ENCODE data around the gene RGS7.

RGS7 gene

GRCh38 chr1:241311056-241311746, 45.8 kb downstream of the RGS7 start:
- TF ChIP-seq MYC (IDR thresholded peaks at IDR 0.05; ENCODE audit: low read depth, low read length): no peak
- peak; percentile 9 for TF ChIP-seq CTCF (IDR thresholded peaks at IDR 0.05; ENCODE audit: low read depth, low read length)
- no peak for TF ChIP-seq MAX (IDR thresholded peaks at IDR 0.05; ENCODE audit: low read depth, low read length)
- no peak for TF ChIP-seq POLR2A (IDR thresholded peaks at IDR 0.05; ENCODE audit: extremely low read depth, insufficient read length)
- peak; percentile 46 for DNase-seq (ENCODE audit: low read depth)
- no peak overlapping the region for H3K4me3 ChIP-seq (ENCODE audit: low read depth, low read length)

GRCh38 chr1:241310451-241310850, 46.6 kb downstream of the RGS7 start:
- peak; percentile 66 for DNase-seq (ENCODE audit: low read depth)
- no peak overlapping the region for H3K4me3 ChIP-seq (ENCODE audit: low read depth, low read length)
- TF ChIP-seq MYC (IDR thresholded peaks at IDR 0.05; ENCODE audit: low read depth, low read length) (no peak), CTCF (IDR thresholded peaks at IDR 0.05; ENCODE audit: low read depth, low read length) (no peak), MAX (IDR thresholded peaks at IDR 0.05; ENCODE audit: low read depth, low read length) (no peak), POLR2A (IDR thresholded peaks at IDR 0.05; ENCODE audit: extremely low read depth, insufficient read length) (no peak)

GRCh38 chr1:241309651-241310050, 47.4 kb downstream of the RGS7 start:
- H3K4me3 ChIP-seq (ENCODE audit: low read depth, low read length): no peak overlapping the region
- DNase-seq (ENCODE audit: low read depth): no peak
- TF ChIP-seq MAX (IDR thresholded peaks at IDR 0.05; ENCODE audit: low read depth, low read length) (no peak), MYC (IDR thresholded peaks at IDR 0.05; ENCODE audit: low read depth, low read length) (no peak), POLR2A (IDR thresholded peaks at IDR 0.05; ENCODE audit: extremely low read depth, insufficient read length) (no peak), CTCF (IDR thresholded peaks at IDR 0.05; ENCODE audit: low read depth, low read length) (no peak)

- TF ChIP-seq MAX (IDR thresholded peaks at IDR 0.05; ENCODE audit: low read depth, low read length) (no peak), CTCF (IDR thresholded peaks at IDR 0.05; ENCODE audit: low read depth, low read length) (no peak), POLR2A (IDR thresholded peaks at IDR 0.05; ENCODE audit: extremely low read depth, insufficient read length) (no peak), MYC (IDR thresholded peaks at IDR 0.05; ENCODE audit: low read depth, low read length) (no peak)
- DNase-seq (ENCODE audit: low read depth): no peak
- no peak overlapping the region for H3K4me3 ChIP-seq (ENCODE audit: low read depth, low read length)
Measured at GRCh38 chr1:241308471-241308870, 48.5 kb downstream of the RGS7 start.

GRCh38 chr1:241308011-241308410, 49.0 kb downstream of the RGS7 start:
- TF ChIP-seq MAX (IDR thresholded peaks at IDR 0.05; ENCODE audit: low read depth, low read length): no peak
- TF ChIP-seq MYC (IDR thresholded peaks at IDR 0.05; ENCODE audit: low read depth, low read length): no peak
- TF ChIP-seq POLR2A (IDR thresholded peaks at IDR 0.05; ENCODE audit: extremely low read depth, insufficient read length): no peak
- TF ChIP-seq CTCF (IDR thresholded peaks at IDR 0.05; ENCODE audit: low read depth, low read length): no peak
- H3K4me3 ChIP-seq (ENCODE audit: low read depth, low read length): no peak overlapping the region
- no peak for DNase-seq (ENCODE audit: low read depth)
